Measurements from ENCODE around the gene IGF2R. TPM values are rescaled to one million over a fixed set of nuclear protein-coding genes. Genes with fewer than 3 reads are reported as not detected.

The IGF2R gene
- total RNA-seq, 3 donors from 2014 or later, result 60.4 to 112 (median 81.0) TPM

GRCh38 chr6:160146454-160147145 is 177.7 kb downstream of the IGF2R start:
- H3K36me3 ChIP-seq, result no peaks in the 10 kb centered on the region
- no peaks in the 10 kb centered on the region for H3K9me3 ChIP-seq
- H3K4me3 ChIP-seq, result no peak overlapping the region
- intact Hi-C loops (cut with DNase I; ENCODE audit: low total_unique reads), result no loop called here
- no peaks in the 10 kb centered on the region for H3K27me3 ChIP-seq
- TF ChIP-seq, protein P1, sequence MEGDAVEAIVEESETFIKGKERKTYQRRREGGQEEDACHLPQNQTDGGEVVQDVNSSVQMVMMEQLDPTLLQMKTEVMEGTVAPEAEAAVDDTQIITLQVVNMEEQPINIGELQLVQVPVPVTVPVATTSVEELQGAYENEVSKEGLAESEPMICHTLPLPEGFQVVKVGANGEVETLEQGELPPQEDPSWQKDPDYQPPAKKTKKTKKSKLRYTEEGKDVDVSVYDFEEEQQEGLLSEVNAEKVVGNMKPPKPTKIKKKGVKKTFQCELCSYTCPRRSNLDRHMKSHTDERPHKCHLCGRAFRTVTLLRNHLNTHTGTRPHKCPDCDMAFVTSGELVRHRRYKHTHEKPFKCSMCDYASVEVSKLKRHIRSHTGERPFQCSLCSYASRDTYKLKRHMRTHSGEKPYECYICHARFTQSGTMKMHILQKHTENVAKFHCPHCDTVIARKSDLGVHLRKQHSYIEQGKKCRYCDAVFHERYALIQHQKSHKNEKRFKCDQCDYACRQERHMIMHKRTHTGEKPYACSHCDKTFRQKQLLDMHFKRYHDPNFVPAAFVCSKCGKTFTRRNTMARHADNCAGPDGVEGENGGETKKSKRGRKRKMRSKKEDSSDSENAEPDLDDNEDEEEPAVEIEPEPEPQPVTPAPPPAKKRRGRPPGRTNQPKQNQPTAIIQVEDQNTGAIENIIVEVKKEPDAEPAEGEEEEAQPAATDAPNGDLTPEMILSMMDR (IDR thresholded peaks at IDR 0.05), result no peak
- no peak for TF ChIP-seq POLR2AphosphoS5 (IDR thresholded peaks at IDR 0.05)
- TF ChIP-seq POLR2A (IDR thresholded peaks at IDR 0.05), result no peak
- no peak overlapping the region for H3K27ac ChIP-seq
- H3K4me1 ChIP-seq, result no peaks in the 10 kb centered on the region
- no peak for DNase-seq (ENCODE audit: low spot score in 2 of 2)

DNA sequence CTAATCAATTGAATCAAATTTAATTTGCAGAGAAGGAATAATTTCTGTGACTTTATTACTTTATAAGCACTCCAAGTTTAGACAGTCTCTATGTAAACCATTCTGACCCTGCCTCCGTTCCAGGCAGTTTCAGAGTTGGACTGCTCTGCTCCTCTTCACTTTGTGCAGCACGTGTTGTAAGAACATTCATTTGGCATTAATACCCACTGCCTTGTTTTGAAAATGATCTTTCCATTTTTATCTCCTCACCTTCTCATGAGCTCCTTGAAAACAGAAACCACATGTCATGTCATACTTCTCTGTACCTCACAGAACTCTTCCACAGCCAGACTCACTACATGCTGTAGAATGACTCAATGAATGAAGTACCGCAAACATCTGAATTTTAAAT is 178.3 kb downstream of the IGF2R start:
- no peaks in the 10 kb centered on the region for H3K27me3 ChIP-seq
- H3K27ac ChIP-seq, result no peak overlapping the region
- no peaks in the 10 kb centered on the region for H3K9me3 ChIP-seq
- no peak overlapping the region for H3K4me3 ChIP-seq
- intact Hi-C loops (cut with DNase I; ENCODE audit: low total_unique reads), result no loop called here
- TF ChIP-seq POLR2AphosphoS5 (IDR thresholded peaks at IDR 0.05) (no peak), POLR2A (IDR thresholded peaks at IDR 0.05) (no peak)
- TF ChIP-seq, protein P1 (IDR thresholded peaks at IDR 0.05), result no peak
- DNase-seq (ENCODE audit: low spot score in 2 of 2), result no peak
- H3K36me3 ChIP-seq, result no peaks in the 10 kb centered on the region
- H3K4me1 ChIP-seq, result no peaks in the 10 kb centered on the region

DNA sequence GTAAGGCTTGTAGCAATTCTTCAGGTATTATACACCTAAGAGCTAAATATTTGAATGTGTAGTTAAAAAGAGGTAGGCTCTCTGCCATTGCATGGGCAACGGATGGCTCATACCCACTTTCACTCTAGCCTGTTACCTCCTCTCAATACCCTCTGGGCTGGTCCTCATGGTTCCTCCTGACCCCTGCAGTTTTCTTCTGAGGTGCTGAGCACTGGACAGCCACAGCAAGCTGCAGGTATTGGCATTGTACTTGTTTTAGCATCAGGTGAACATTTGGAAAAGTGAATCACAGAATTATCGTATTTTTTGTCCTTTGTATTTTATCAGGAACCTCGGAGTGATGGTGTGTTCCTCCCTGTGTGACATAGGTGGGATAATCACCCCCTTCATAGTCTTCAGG is 185.6 kb downstream of the IGF2R start:
- no peak for DNase-seq (ENCODE audit: low spot score in 2 of 2)
- no peaks in the 10 kb centered on the region for H3K4me1 ChIP-seq
- TF ChIP-seq POLR2A (IDR thresholded peaks at IDR 0.05), result no peak
- no peak for TF ChIP-seq POLR2AphosphoS5 (IDR thresholded peaks at IDR 0.05)
- TF ChIP-seq, protein P1 (IDR thresholded peaks at IDR 0.05), result no peak

GRCh38 chr6:160156842-160157241 is 188.0 kb downstream of the IGF2R start:
- Histone ChIP-seq H3K9me3 (peaks cover 0 to 7% of the 10 kb centered on the region in 2 donors), H3K27ac (no peak overlapping the region), H3K4me3 (no peak overlapping the region), H3K27me3 (no peaks in the 10 kb centered on the region), H3K36me3 (no peaks in the 10 kb centered on the region), H3K4me1 (no peaks in the 10 kb centered on the region)
- TF ChIP-seq POLR2A (IDR thresholded peaks at IDR 0.05) (no peak), POLR2AphosphoS5 (IDR thresholded peaks at IDR 0.05) (no peak)
- TF ChIP-seq, protein P1 (IDR thresholded peaks at IDR 0.05), result no peak
- no peak for DNase-seq (ENCODE audit: low spot score in 2 of 2)
- intact Hi-C loops (cut with DNase I; ENCODE audit: low total_unique reads), result loop anchor here (10.0 kb wide), 1 partner anchor 1948 kb away; no protein-coding TSS in a partner anchor

More for the DNA sequence above, 185.6 kb downstream of the IGF2R start:
- H3K9me3 ChIP-seq, result peaks cover 0 to 7% of the 10 kb centered on the region in 2 donors
- H3K4me3 ChIP-seq, result no peak overlapping the region
- no peaks in the 10 kb centered on the region for H3K27me3 ChIP-seq
- H3K36me3 ChIP-seq, result no peaks in the 10 kb centered on the region
- H3K27ac ChIP-seq, result no peak overlapping the region
- intact Hi-C loops (cut with DNase I; ENCODE audit: low total_unique reads), result loop anchor here (10.0 kb wide), 1 partner anchor 1950 kb away; no protein-coding TSS in a partner anchor

- Histone ChIP-seq H3K4me3 (no peak overlapping the region), H3K9me3 (no peaks in the 10 kb centered on the region), H3K27me3 (no peaks in the 10 kb centered on the region), H3K4me1 (no peaks in the 10 kb centered on the region), H3K27ac (no peak overlapping the region), H3K36me3 (no peaks in the 10 kb centered on the region)
- intact Hi-C loops (cut with DNase I; ENCODE audit: low total_unique reads), result no loop called here
- no peak for DNase-seq (ENCODE audit: low spot score in 2 of 2)
- TF ChIP-seq POLR2A (IDR thresholded peaks at IDR 0.05) (no peak), POLR2AphosphoS5 (IDR thresholded peaks at IDR 0.05) (no peak)
- TF ChIP-seq, protein P1 (IDR thresholded peaks at IDR 0.05), result peak in 1 of 3 donors; percentile 14
Measured at GRCh38 chr6:160160450-160160849, 191.6 kb downstream of the IGF2R start.

Measured in breast epithelium (tissue), 4 donors.